H1 (cell line): ENCODE measurements around the gene GALNT6. TPM values are rescaled to one million over a fixed set of nuclear protein-coding genes. Genes with fewer than 3 reads are reported as not detected.

Experiments
- CTCF ChIA-PET: fragments of 300-600 bp; sonication (Branson Sonifier 250); formaldehyde crosslinking; loops from one replicate; lab custom pipeline; 2021; ENCODE audit not compliant: partially characterized antibody; lab: Charles Lee
- POLR2A ChIA-PET: fragments of 300-600 bp; sonication (Branson Sonifier 250); formaldehyde crosslinking; loops from one replicate; lab custom pipeline; 2021; ENCODE audit warnings: inconsistent platforms; ENCODE audit not compliant: partially characterized antibody; lab: Charles Lee
- DNase-seq, 2 experiments: peaks; one replicate each; pipeline versions ENCODE4 v3.0.0 to v3.0.0-alpha.2; 2010 to 2022; ENCODE audit warnings: low spot score in 2 of 2, low read depth in 1 of 2, mixed read lengths in 1 of 2
- FAIRE-seq: peaks from 2 replicates; lab custom pipeline; 2011; peaks lifted over from hg19 to GRCh38; lab: Jason Lieb, UNC
- H2AFZ ChIP-seq: 2 replicates; pipeline ENCODE4 v1.8.1; 2012; ENCODE audit warnings: low read length, inconsistent platforms
- H2AK5ac ChIP-seq: 2 replicates; pipeline ENCODE4 v1.6.1; 2013; ENCODE audit warnings: low read depth, low read length
- H2BK120ac ChIP-seq: replicated peaks from 2 replicates; pipeline ENCODE3; 2013; ENCODE audit warnings: low read depth, low read length, inconsistent platforms
- H2BK12ac ChIP-seq: 2 replicates; pipeline ENCODE4 v1.6.1; 2013; ENCODE audit warnings: low read depth, low read length
- H2BK15ac ChIP-seq: 2 replicates; pipeline ENCODE4 v1.6.1; 2013; ENCODE audit warnings: low read length
- H2BK20ac ChIP-seq: 2 replicates; pipeline ENCODE4 v1.6.1; 2013; ENCODE audit warnings: low read length
- H2BK5ac ChIP-seq: 2 replicates; pipeline ENCODE4 v1.6.1; 2013; ENCODE audit warnings: low read depth, low read length
- H3K14ac ChIP-seq: 2 replicates; pipeline ENCODE4 v1.6.1; 2013; ENCODE audit warnings: inconsistent platforms; ENCODE audit not compliant: insufficient read length
- H3K18ac ChIP-seq: 2 replicates; pipeline ENCODE4 v1.6.1; 2013; ENCODE audit warnings: low read length; ENCODE audit errors: extremely low read depth
- H3K23ac ChIP-seq: 2 replicates; pipeline ENCODE4 v1.6.1; 2013; ENCODE audit warnings: inconsistent platforms; ENCODE audit not compliant: insufficient read length
- H3K23me2 ChIP-seq: 2 replicates; pipeline ENCODE4 v1.6.1; 2013; ENCODE audit warnings: low read depth, low read length
- H3K27ac ChIP-seq: 2 replicates; pipeline ENCODE4 v1.6.1; 2011; ENCODE audit warnings: low read depth, low read length, inconsistent platforms
- H3K27me3 ChIP-seq, 4 experiments: replicated peaks in 1 of 4; 1 replicate in 1 of 4; 2 replicates in 3 of 4; pipeline versions ENCODE4 v1.6.1 to v1.8.1; 2011 to 2013; ENCODE audit warnings: low read length in 3 of 4, mild to moderate bottlenecking in 3 of 4, inconsistent platforms in 2 of 4, mixed read lengths in 2 of 4, moderate library complexity in 1 of 4; ENCODE audit not compliant: control insufficient read depth in 3 of 4, insufficient read depth in 3 of 4; ENCODE audit errors: extremely low read depth in 1 of 4
- H3K36me3 ChIP-seq, 4 experiments: 2 replicates each; pipeline versions ENCODE4 v1.6.1 to v1.8.1; 2011 to 2013; ENCODE audit warnings: mild to moderate bottlenecking in 4 of 4, low read length in 3 of 4, moderate library complexity in 2 of 4, control low read depth in 1 of 4, inconsistent platforms in 1 of 4; ENCODE audit not compliant: insufficient read depth in 4 of 4, control insufficient read depth in 2 of 4
- H3K4ac ChIP-seq: replicated peaks from 2 replicates; pipeline ENCODE3; 2013; ENCODE audit warnings: low read length, low read depth, mixed read lengths, inconsistent platforms; ENCODE audit not compliant: insufficient read length
- H3K4me1 ChIP-seq, 4 experiments: replicated peaks in 1 of 4; 1 replicate in 1 of 4; 2 replicates in 3 of 4; pipeline versions ENCODE4 v1.6.1 to v1.8.1; 2011 to 2013; ENCODE audit warnings: low read length in 3 of 4, inconsistent platforms in 2 of 4, mixed read lengths in 1 of 4; ENCODE audit not compliant: insufficient read depth in 4 of 4, control insufficient read depth in 3 of 4
- H3K4me2 ChIP-seq, 2 experiments: 2 replicates each; pipeline versions ENCODE4 v1.6.1 to v1.8.1; 2011 to 2013; ENCODE audit warnings: low read depth in 2 of 2, low read length in 2 of 2, control low read depth in 1 of 2, inconsistent platforms in 1 of 2, mild to moderate bottlenecking in 1 of 2; ENCODE audit not compliant: insufficient read depth in 1 of 2
- H3K4me3 ChIP-seq, 4 experiments: fragments of 200-600, 300-600 bp in 1 of 4; sonication (generic), shearing (Covaris generic), sonication (Bioruptor Twin) in 1 of 4; 2 replicates each; pipeline versions ENCODE4 v1.5.1 to v1.8.1; 2011 to 2016; ENCODE audit warnings: low read length in 4 of 4, low read depth in 3 of 4, control low read depth in 2 of 4, inconsistent platforms in 2 of 4, mild to moderate bottlenecking in 2 of 4, mixed read lengths in 1 of 4, moderate library complexity in 1 of 4; ENCODE audit not compliant: insufficient read depth in 2 of 4; ENCODE audit errors: extremely low read depth in 1 of 4
- H3K56ac ChIP-seq: replicated peaks from 2 replicates; pipeline ENCODE3; 2013; ENCODE audit warnings: low read depth, mild to moderate bottlenecking, mixed read lengths, low read length, inconsistent platforms; ENCODE audit not compliant: insufficient read length
- H3K79me1 ChIP-seq: 2 replicates; pipeline ENCODE4 v1.6.1; 2013; ENCODE audit warnings: low read depth, low read length, control low read depth
- H3K79me2 ChIP-seq, 2 experiments: 2 replicates each; pipeline versions ENCODE4 v1.6.1 to v1.8.1; 2012 to 2013; ENCODE audit warnings: low read length in 2 of 2, mild to moderate bottlenecking in 2 of 2, inconsistent platforms in 1 of 2; ENCODE audit not compliant: insufficient read depth in 2 of 2, control insufficient read depth in 1 of 2
- H3K9ac ChIP-seq, 4 experiments: replicated peaks in 1 of 4; 1 replicate in 1 of 4; 2 replicates in 3 of 4; pipeline versions ENCODE4 v1.6.1 to v1.8.1; 2011 to 2013; ENCODE audit warnings: low read depth in 3 of 4, low read length in 3 of 4, control low read depth in 2 of 4, mild to moderate bottlenecking in 2 of 4, moderate library complexity in 2 of 4, inconsistent platforms in 1 of 4; ENCODE audit errors: extremely low read depth in 1 of 4
- H3K9me3 ChIP-seq, 2 experiments: 2 replicates each; pipeline versions ENCODE4 v1.6.1 to v1.8.1; 2012 to 2013; ENCODE audit warnings: mild to moderate bottlenecking in 2 of 2, moderate library complexity in 2 of 2, control low read depth in 1 of 2, inconsistent platforms in 1 of 2, low read depth in 1 of 2, low read length in 1 of 2, mixed read lengths in 1 of 2; ENCODE audit not compliant: insufficient read depth in 2 of 2
- H4K20me1 ChIP-seq, 2 experiments: replicated peaks in 1 of 2; 2 replicates each; pipeline versions ENCODE3 to v1.8.1; 2011 to 2013; ENCODE audit warnings: inconsistent platforms in 2 of 2, low read length in 2 of 2, mild to moderate bottlenecking in 1 of 2; ENCODE audit not compliant: insufficient read depth in 2 of 2, control insufficient read depth in 1 of 2
- H4K5ac ChIP-seq: 2 replicates; pipeline ENCODE4 v1.6.1; 2013; ENCODE audit warnings: low read length, low read depth, mixed read lengths, inconsistent platforms; ENCODE audit not compliant: insufficient read length
- H4K8ac ChIP-seq: 2 replicates; pipeline ENCODE4 v1.8.0; 2013; ENCODE audit warnings: mild to moderate bottlenecking, moderate library complexity, low read length, inconsistent platforms; ENCODE audit not compliant: insufficient read depth; ENCODE audit errors: extremely low read depth
- H4K91ac ChIP-seq: replicated peaks from 2 replicates; pipeline ENCODE3; 2013; ENCODE audit warnings: low read length, mixed read lengths, inconsistent platforms; ENCODE audit not compliant: insufficient read length
- EP300 ChIP-seq, 2 experiments: IDR thresholded peaks; 1 replicate in 1 of 2; 2 replicates in 1 of 2; pipeline ENCODE4 v1.6.1; 2011 to 2012; ENCODE audit warnings: low read depth in 2 of 2, low read length in 2 of 2, mild to moderate bottlenecking in 2 of 2, borderline replicate concordance in 1 of 2, inconsistent platforms in 1 of 2, moderate library complexity in 1 of 2
- KDM1A ChIP-seq: fragments of 200-600, 300-600 bp; sonication (generic); IDR thresholded peaks from 2 replicates; pipeline ENCODE4 v1.7.1; 2016; ENCODE audit warnings: mild to moderate bottlenecking, low read length, borderline replicate concordance
- KDM4A ChIP-seq: IDR thresholded peaks from one replicate; pipeline ENCODE4 v1.7.1; 2012; ENCODE audit warnings: low read depth, mild to moderate bottlenecking, moderate library complexity, low read length, inconsistent platforms; ENCODE audit not compliant: severe bottlenecking
- NANOG ChIP-seq: IDR thresholded peaks from 2 replicates; pipeline ENCODE4 v1.6.1; 2011; ENCODE audit warnings: low read length, low read depth, mild to moderate bottlenecking, inconsistent platforms; ENCODE audit not compliant: insufficient read depth, poor library complexity, severe bottlenecking
- NRF1 ChIP-seq: IDR thresholded peaks from 2 replicates; pipeline ENCODE4 v1.6.1; 2011; ENCODE audit warnings: mild to moderate bottlenecking, low read depth, low read length, improper control_type of control experiment
- RXRA ChIP-seq: IDR thresholded peaks from 2 replicates; pipeline ENCODE4 v1.6.1; 2011; ENCODE audit warnings: low read depth, mild to moderate bottlenecking, low read length, moderate library complexity; ENCODE audit not compliant: insufficient read depth
- SP4 ChIP-seq: IDR thresholded peaks from 2 replicates; pipeline ENCODE4 v1.6.1; 2012; ENCODE audit warnings: low read length, inconsistent platforms
- WGBS, 2 experiments: shearing (Covaris generic) in 1 of 2; methylation state at CpG; one replicate each; pipeline versions ENCODE4 v1.1.6 to v1.1.7; 2013 to 2015; ENCODE audit warnings: low lambda C conversion rate in 2 of 2, mixed read lengths in 2 of 2, inconsistent platforms in 1 of 2, low coverage in 1 of 2, missing lambda C conversion rate in 1 of 2; ENCODE audit not compliant: insufficient replicate concordance in 2 of 2, insufficient coverage in 1 of 2, insufficient read length in 1 of 2; ENCODE audit errors: extremely low coverage in 1 of 2, missing lambda C conversion rate in 1 of 2; 5-methylcytosine and 5-hydroxymethylcytosine counted together
- polyA plus RNA-seq, 7 experiments: library from polyadenylated mRNA; depleted of rRNA in 3 of 7; stranded (reverse) in 5 of 7; unstranded in 2 of 7; fragments of >200 nt in 5 of 7; fragments of 200-250 nt in 2 of 7; gene quantifications; 1 replicate in 5 of 7; 2 replicates in 1 of 7; 4 replicates in 1 of 7; pipeline versions ENCODE4 v1.2.1 to v1.2.3, GENCODE V29; 2011 to 2013; ENCODE audit warnings: missing spikeins in 2 of 7, mixed read lengths in 2 of 7
- total RNA-seq: library from RNA; stranded (reverse); fragmentation: NEBNext Ultra II Directional; extraction: Animal tissue kit (Norgen Biotek cat#: 25700); gene quantifications from 2 replicates; pipeline ENCODE4 v1.2.1, GENCODE V29; 2021
- TF ChIP-seq, protein P1 (sequence below): IDR thresholded peaks from 2 replicates; pipeline ENCODE4 v1.6.1; 2011; ENCODE audit warnings: low read depth, mild to moderate bottlenecking, low read length; ENCODE audit not compliant: insufficient read depth
- TF ChIP-seq, protein P2 (sequence below), 3 experiments: IDR thresholded peaks; 1 replicate in 2 of 3; 2 replicates in 1 of 3; pipeline versions ENCODE4 v1.5.1 to v1.6.1; 2011; ENCODE audit warnings: low read length in 3 of 3, mild to moderate bottlenecking in 3 of 3, inconsistent platforms in 2 of 3, low read depth in 1 of 3, moderate library complexity in 1 of 3; ENCODE audit not compliant: insufficient read depth in 1 of 3; ENCODE audit errors: control extremely low read depth in 1 of 3

The GALNT6 gene
- total and polyA plus RNA-seq, 2 of the 8 experiments (the other 6 are each of a cell fraction or from before 2014, with no cell fraction given), result 5.8 to 10.7 TPM

DNA sequence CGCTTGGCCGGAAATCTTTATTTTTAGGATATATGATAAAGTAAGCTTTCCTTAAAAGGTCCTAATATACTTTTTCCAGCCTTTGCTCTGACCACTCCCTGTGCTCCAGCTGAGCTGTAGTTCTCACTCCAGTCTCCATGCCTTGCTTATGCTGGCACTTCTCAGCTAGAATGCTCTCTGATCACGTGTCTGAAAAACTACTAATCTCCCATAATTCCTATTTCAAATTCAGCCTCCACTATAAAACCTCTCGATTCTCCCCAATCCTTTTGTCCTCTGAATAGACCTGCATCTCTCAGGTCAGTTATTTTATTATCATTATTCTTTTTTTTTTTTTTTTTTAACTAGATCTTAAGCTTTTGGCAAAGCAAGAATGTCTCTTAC lies 70.9 kb downstream of the GALNT6 start:
- FAIRE-seq, result no peak
- DNase-seq, result no peak
- WGBS, 2 experiments, result 81% methylated on average over 4 of the region's 4 CpGs; no CpG with 5 or more reads in 1 of the 2 experiments
- TF ChIP-seq NRF1 (no peak), KDM4A (no peak), KDM1A (no peak), NANOG (no peak), RXRA (no peak), EP300 (IDR thresholded peaks at IDR 0.05; ENCODE audit: borderline replicate concordance in 1 of 2, low read depth in 2 of 2, low read length in 2 of 2) (no peak), SP4 (no peak)
- TF ChIP-seq, protein P1, sequence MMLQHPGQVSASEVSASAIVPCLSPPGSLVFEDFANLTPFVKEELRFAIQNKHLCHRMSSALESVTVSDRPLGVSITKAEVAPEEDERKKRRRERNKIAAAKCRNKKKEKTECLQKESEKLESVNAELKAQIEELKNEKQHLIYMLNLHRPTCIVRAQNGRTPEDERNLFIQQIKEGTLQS, result no peak
- TF ChIP-seq, protein P2, sequence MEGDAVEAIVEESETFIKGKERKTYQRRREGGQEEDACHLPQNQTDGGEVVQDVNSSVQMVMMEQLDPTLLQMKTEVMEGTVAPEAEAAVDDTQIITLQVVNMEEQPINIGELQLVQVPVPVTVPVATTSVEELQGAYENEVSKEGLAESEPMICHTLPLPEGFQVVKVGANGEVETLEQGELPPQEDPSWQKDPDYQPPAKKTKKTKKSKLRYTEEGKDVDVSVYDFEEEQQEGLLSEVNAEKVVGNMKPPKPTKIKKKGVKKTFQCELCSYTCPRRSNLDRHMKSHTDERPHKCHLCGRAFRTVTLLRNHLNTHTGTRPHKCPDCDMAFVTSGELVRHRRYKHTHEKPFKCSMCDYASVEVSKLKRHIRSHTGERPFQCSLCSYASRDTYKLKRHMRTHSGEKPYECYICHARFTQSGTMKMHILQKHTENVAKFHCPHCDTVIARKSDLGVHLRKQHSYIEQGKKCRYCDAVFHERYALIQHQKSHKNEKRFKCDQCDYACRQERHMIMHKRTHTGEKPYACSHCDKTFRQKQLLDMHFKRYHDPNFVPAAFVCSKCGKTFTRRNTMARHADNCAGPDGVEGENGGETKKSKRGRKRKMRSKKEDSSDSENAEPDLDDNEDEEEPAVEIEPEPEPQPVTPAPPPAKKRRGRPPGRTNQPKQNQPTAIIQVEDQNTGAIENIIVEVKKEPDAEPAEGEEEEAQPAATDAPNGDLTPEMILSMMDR (IDR thresholded peaks at IDR 0.05; ENCODE audit: control extremely low read depth in 1 of 3, insufficient read depth in 1 of 3, low read depth in 1 of 3, low read length in 3 of 3), result no peak

More for the DNA sequence above, 70.9 kb downstream of the GALNT6 start:
- H2BK5ac ChIP-seq, result no peak overlapping the region
- H3K27ac ChIP-seq, result no peak overlapping the region
- peak overlapping the region; percentile 97 for H2BK12ac ChIP-seq
- H3K23me2 ChIP-seq, result no peaks in the 10 kb centered on the region
- H3K27me3 ChIP-seq, result no peaks in the 10 kb centered on the region; a peak in 1 of 7 replicates
- no peak overlapping the region for H3K14ac ChIP-seq
- H2AK5ac ChIP-seq, result no peak overlapping the region
- H2BK20ac ChIP-seq, result peak overlapping the region; percentile 89; the same call in 1 of the 2 replicates
- ChIA-PET CTCF (interaction anchor here (0.9 to 1.2 kb wide), 2 partner anchors 12 to 21 kb away, joined by 4 to 5 read pairs; no protein-coding TSS in a partner anchor), POLR2A (interaction anchor here (1.0 to 2.3 kb wide), 9 partner anchors 13 to 237 kb away, joined by 3 to 8 read pairs (median 4); partner anchors contain the start of genes CSRNP2, POU6F1 and SMAGP)
- H3K4ac ChIP-seq, result no peak overlapping the region
- H4K91ac ChIP-seq, result peak overlapping the region; percentile 89
- no peak overlapping the region for H3K23ac ChIP-seq
- no peaks in the 10 kb centered on the region for H3K79me1 ChIP-seq
- peak overlapping the region; percentile 60 for H4K5ac ChIP-seq
- H3K4me1 ChIP-seq, result peaks cover 2 to 16% (median 7%) of the 10 kb centered on the region in 4 experiments; a peak in 6 of 7 replicates
- no peak overlapping the region for H3K4me3 ChIP-seq
- no peak overlapping the region for H3K9ac ChIP-seq
- H3K9me3 ChIP-seq, result no peaks in the 10 kb centered on the region
- peak overlapping the region in 1 of 2 experiments; percentile 46; a peak in 2 of 4 replicates for H3K4me2 ChIP-seq
- H3K36me3 ChIP-seq, result no peaks in the 10 kb centered on the region
- no peak overlapping the region for H2BK15ac ChIP-seq
- H2AFZ ChIP-seq, result no peak overlapping the region
- no peak overlapping the region for H2BK120ac ChIP-seq
- no peaks in the 10 kb centered on the region for H4K20me1 ChIP-seq
- H3K79me2 ChIP-seq, result no peaks in the 10 kb centered on the region
- H4K8ac ChIP-seq, result no peak overlapping the region; the same call in 1 of the 2 replicates
- H3K18ac ChIP-seq, result peak overlapping the region; percentile 71; the same call in 1 of the 2 replicates
- H3K56ac ChIP-seq, result no peak overlapping the region
